Peyer's patch (tissue), 4 donors: ENCODE measurements around the gene KIF1A.
"Not testable (repeated sequence)": the region's sequence is repeated elsewhere in the genome, so short reads cannot be mapped to it uniquely, and the experiment has no call there.

Experiments
- CTCF ChIP-seq, 6 experiments: fragments of 450-650 bp in 4 of 6; fragments of 200-600 bp in 2 of 6; sonication (generic) in 1 of 6; IDR thresholded peaks; one replicate each; pipeline ENCODE4 v1.5.1; 2017 to 2019; ENCODE audit warnings: antibody characterized with exemption in 6 of 6, mild to moderate bottlenecking in 3 of 6, moderate library complexity in 1 of 6
- POLR2A ChIP-seq, 2 donors: fragments of 450-650 bp; IDR thresholded peaks; one replicate each; pipeline ENCODE4 v1.5.1; 2017; ENCODE audit warnings: antibody characterized with exemption in 2 of 2, mild to moderate bottlenecking in 2 of 2, moderate library complexity in 2 of 2

GRCh38 chr2:240683980-240684728 is 135.9 kb downstream of the KIF1A start:
- TF ChIP-seq CTCF, POLR2A (IDR thresholded peaks at IDR 0.05): not testable (repeated sequence)
